Measurements from ENCODE around the gene TBC1D2B.

TBC1D2B gene

DNA sequence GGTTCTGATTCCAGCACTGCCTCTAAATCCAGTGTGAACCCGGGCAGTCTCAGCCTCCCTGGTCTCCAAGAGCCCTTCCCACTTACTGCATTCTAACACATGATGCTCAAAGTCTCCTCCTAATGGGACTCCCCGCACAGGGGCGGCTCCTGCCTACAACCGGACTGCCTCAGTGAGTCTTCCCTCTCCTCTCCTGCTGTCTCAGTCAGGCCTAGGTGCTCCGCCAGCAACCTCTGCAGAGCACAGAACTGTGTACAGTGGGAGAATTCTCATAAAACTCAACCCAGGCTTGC, 28.9 kb downstream of the TBC1D2B start:
- no peak overlapping the region for H3K4me3 ChIP-seq (ENCODE audit: low read depth, low read length)
- TF ChIP-seq, protein P1, sequence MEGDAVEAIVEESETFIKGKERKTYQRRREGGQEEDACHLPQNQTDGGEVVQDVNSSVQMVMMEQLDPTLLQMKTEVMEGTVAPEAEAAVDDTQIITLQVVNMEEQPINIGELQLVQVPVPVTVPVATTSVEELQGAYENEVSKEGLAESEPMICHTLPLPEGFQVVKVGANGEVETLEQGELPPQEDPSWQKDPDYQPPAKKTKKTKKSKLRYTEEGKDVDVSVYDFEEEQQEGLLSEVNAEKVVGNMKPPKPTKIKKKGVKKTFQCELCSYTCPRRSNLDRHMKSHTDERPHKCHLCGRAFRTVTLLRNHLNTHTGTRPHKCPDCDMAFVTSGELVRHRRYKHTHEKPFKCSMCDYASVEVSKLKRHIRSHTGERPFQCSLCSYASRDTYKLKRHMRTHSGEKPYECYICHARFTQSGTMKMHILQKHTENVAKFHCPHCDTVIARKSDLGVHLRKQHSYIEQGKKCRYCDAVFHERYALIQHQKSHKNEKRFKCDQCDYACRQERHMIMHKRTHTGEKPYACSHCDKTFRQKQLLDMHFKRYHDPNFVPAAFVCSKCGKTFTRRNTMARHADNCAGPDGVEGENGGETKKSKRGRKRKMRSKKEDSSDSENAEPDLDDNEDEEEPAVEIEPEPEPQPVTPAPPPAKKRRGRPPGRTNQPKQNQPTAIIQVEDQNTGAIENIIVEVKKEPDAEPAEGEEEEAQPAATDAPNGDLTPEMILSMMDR (conservative IDR thresholded peaks at IDR 0.05; ENCODE audit: low read depth, low read length), result no peak
- no peak for DNase-seq (ENCODE audit: low read depth)

DNA sequence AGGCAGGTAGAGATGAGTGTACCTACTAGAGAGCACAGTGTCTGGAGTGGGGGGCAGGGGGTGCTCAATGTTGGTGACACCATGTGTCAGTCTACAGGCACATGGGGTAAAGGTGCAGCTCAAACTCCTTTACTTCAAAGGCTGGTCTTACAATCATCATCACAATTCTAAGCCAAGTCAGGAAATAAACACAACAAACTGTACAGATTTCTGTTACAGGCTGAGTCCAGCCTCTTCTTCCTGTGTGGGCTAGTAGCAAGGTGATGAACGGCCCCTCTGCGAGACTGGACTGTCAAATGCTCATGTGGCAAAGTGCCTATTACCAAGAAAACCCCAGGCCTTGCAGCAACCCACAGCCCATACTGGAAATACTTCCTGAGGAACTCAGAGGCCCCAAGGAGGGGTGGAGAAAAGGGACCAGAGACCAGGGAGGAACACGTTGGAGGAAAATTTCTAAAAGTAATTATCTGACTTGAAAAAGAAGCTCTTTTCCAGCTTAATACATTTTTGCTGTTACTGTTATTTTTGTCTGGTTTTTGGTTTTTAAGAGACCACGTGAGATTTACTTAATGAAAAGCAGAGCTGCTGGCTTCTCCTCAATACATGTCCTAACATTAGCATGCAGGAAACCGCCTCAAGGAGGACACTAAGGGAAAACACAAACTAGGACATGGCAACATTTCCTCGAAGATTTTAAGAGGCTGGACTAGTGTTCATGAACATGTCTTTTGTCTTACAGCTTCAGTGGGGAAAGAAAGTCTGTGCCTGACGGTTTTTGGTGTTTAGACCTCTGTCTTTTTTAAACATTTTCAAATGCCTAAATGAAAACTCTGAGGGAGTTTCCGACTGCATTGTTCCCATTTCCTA, 29.5 kb downstream of the TBC1D2B start:
- TF ChIP-seq, protein P1 (conservative IDR thresholded peaks at IDR 0.05; ENCODE audit: low read depth, low read length), result no peak
- peak; percentile 91 for DNase-seq (ENCODE audit: low read depth)
- no peak overlapping the region for H3K4me3 ChIP-seq (ENCODE audit: low read depth, low read length)

DNA sequence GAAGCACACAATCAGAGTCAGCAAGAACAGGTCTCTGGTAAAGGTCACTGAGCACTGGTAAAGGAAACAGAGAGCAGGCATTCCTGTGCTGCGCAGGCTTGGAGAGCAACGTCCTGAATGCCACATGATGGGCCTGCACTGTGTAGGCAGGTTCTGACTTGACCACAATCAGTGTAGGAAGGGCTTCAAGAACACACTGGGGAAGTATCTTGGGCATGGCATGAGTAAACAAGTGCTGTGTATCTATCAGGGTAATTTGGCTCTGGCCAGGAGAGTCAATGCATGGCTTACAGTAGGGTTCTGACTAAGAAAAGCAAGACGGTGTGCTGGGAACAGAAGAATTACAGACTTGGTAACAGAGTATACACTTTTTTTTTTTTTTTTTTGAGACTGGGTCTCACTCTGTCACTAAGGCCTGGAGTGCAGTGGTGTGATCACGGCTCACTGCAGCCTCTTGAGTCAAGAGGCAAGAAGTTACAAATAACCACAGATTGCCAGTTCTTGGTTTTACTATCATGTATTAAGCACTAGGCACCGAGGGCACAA, 30.6 kb downstream of the TBC1D2B start:
- TF ChIP-seq, protein P1 (conservative IDR thresholded peaks at IDR 0.05; ENCODE audit: low read depth, low read length), result no peak
- no peak for DNase-seq (ENCODE audit: low read depth)

DNA sequence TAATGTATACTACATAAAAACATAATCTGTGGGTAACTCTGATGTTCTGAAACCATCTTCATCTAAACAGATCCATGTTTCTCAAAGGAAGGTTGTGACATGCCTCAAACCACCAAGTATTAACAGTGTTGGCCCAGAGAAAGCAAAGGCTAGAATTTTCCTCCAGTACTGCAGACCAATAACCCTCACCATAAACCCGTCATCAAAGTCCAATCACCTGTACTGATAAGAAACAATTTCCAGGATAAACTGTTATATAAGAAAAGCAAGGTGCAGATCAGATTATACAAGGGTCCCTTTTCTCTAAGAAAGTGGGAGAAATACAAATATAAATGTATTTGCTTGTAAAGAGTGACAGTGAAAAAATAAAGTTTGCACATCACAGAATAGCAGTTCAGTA, 32.3 kb downstream of the TBC1D2B start:
- TF ChIP-seq, protein P1 (conservative IDR thresholded peaks at IDR 0.05; ENCODE audit: low read depth, low read length), result no peak
- no peak overlapping the region for H3K4me3 ChIP-seq (ENCODE audit: low read depth, low read length)
- DNase-seq (ENCODE audit: low read depth), result no peak

More for the DNA sequence above, 30.6 kb downstream of the TBC1D2B start:
- no peak overlapping the region for H3K4me3 ChIP-seq (ENCODE audit: low read depth, low read length)

DNA sequence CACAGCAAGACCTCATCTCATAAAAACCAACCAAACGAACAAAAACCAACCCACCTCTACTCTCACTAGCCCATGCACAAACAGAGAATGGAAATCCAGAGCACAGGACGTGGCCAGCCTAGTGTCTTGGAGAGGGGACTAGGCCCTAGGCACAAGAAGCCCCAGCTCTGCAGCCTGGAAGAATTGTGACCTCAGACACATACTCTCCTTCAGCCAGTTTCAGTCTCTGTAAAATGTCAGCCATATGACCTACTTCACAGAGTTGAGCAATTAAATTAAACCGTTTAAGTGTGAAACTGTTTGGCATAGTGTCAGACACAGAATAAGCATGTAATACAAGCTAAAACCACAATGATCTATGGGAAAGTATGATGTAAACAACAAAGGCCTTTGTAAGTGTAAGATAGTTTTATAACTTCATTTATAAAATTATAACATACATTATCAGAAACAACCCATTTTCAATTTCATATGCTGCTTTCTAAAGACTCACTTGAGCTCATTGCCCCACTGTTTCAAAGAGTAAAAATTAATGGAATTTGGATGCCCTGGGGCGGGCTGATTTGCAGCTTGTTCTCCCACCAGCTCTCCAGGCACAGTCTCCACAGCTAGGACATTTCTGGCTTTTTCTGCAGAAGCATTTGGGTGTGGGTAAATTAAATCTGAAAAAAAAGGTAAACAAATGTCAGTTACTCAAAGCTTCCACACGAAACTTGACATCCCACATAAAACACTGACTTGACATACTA, 32.9 kb downstream of the TBC1D2B start:
- TF ChIP-seq, protein P1 (conservative IDR thresholded peaks at IDR 0.05; ENCODE audit: low read depth, low read length), result no peak
- H3K4me3 ChIP-seq (ENCODE audit: low read depth, low read length), result no peak overlapping the region
- peak; percentile 47 for DNase-seq (ENCODE audit: low read depth)

DNA sequence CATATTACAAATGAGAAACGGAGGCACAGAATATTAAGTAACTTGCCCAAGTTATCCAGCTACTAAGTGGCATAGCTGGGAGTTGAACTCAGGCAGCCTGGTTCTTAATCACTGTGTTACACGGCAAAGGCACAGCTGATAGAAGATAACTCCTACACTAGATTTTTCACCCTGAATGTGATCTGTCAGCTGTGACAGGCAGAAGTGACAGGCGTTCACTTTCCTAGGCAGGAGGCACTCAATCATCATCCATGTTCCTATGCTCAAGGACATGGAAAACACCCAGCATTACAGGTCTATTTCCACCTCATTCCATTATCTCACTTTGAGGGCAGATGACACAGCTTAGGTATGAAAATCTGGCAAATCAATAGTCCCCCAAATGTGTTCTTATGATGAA, 35.6 kb downstream of the TBC1D2B start:
- TF ChIP-seq, protein P1 (conservative IDR thresholded peaks at IDR 0.05; ENCODE audit: low read depth, low read length), result no peak
- H3K4me3 ChIP-seq (ENCODE audit: low read depth, low read length), result no peak overlapping the region
- no peak for DNase-seq (ENCODE audit: low read depth)

All from choroid plexus epithelial cell (primary cell).